ENCODE results near the gene EIF2B4.
"Not testable (repeated sequence)": the region's sequence is repeated elsewhere in the genome, so short reads cannot be mapped to it uniquely, and the experiment has no call there.

EIF2B4 gene

DNA sequence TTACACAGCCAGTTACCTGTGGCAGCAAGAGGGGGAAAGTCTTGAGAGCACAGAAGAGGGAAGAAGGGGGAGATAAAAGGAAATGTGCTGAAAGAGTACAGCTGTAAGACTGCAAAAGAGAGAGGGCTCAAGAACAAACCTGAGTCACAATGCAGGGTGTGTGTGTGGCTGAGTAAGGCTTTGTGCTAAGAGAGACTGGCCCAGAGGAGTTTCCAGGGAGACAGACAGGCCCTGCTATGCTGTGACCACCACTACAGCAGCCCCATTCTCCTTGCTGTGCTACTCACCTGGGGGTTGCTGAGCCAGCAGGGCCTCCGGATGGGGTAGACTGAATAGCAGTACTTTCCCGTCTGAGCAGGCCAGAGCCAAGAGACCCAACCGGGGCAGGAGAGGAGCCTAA, 34.8 kb downstream of the EIF2B4 start:
- no peak for DNase-seq

DNA sequence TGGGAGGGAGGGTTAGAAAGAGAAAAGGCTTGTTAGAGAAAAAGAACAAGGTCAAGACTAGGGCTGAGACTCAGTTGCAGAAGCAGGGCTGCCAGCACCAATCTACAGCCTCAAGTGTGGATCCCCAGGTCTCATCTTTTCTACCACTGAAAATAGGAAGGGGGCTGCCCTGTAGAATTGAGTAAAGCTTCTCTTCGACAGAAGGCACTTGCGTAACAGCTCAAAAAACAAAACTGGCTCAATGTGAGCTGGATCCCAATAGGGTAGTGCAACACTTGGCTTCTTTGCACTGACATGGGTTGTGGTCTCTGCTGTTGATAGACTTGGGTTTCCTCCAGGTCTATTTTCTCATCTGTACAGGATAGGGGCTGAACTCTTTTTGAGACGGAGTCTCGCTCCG, 45.4 kb downstream of the EIF2B4 start:
- DNase-seq: no peak

DNA sequence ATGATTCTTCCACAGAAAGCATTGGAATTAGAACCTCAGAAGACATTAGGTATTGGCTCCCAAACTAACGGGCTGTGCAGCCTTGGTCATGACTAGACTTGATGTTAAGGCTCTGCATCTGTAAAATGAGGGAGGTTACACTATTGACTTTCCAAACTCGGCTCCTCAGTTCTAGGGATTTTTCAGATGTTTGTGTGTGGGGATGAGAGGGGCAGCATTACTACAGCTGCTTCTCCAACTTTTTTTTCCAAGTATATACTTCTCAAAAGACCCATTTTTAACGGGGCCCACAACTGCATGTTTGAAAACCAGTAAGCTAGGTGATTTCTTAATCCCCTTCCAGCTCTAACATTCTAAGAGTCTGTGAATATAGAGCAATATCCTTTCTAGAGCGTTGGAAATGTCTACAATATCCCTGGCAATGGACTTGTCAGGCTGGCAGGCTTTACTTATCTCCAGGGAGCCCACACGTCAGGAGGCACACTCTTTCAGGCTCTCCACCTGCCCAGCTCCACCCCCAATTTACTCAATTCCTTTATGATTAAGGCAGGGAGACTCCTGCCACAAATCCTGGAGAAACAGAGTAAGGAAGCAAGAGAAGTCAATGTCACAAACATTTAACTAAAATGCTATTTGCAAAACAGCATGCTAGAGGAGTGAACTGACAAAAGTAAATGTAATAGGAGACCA, 46.4 kb downstream of the EIF2B4 start:
- no peak for DNase-seq

DNA sequence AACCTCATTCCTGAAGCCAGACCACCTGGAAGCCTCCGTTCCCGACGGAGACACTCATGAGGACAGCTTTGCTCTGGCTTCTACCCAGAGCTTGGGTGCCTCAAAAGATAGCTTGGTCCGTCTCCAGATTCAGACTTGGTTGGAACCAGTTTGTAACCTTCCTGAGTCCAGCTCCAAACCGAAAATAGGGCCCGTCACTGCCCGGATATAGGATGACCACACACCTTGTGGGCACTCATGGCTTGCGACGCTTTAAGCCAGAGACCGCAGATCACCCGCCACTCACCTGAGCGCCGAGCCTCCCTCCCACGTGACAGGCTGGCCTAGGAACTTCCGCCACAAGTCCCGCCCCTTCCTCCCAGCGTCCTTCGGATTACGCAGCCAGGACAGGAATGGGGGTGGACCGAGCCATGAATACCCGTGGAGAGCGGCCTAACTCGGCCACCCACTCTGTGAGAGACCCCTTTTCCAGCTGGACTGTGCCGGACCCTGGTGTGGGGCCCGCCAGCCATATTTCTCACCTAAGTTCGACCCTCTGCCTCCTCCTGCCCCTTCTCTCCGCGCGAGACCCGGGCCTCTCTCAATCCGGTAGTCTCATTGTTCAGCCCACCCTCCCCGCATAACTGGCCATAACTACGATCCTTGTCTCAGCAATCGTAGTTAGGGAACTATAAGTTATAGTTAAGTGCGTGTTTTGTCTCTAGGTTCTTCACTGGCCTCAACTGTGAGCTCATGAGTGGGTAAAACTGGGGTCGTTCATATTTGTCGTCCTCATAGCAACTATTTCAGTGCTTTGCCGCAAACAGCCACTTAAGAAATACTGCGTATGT, 47.2 kb downstream of the EIF2B4 start, which contains the start of gene MPV17:
Gene MPV17, minus strand, starts transcription at position 332 of the 830 bp plus-strand sequence. CDS start 580 bp downstream, outside the sequence.
- peak; percentile 87 for DNase-seq

DNA sequence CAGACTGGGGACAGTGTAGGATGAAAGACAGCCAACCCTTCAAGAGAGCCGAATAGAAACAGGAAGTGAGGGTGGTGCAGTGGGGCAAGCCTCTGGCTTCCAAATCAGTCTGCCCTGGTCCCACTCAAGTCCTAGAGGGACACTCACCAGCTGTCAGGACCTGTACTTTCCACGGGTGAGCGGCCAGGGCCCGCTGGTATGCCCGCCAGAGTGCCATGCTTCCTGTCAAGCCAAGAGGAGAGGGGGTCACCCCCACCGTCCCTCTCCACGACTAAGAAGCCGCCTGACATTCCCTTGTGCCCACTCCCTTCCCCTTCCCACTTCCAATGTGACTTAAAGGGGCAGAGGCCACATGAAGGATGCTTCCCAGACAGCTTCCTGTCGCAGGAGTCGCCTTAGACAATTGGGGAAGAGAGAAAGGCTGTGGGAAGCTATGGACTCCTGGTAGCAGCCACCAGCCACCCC, 47.8 kb downstream of the EIF2B4 start:
- DNase-seq: no peak

DNA sequence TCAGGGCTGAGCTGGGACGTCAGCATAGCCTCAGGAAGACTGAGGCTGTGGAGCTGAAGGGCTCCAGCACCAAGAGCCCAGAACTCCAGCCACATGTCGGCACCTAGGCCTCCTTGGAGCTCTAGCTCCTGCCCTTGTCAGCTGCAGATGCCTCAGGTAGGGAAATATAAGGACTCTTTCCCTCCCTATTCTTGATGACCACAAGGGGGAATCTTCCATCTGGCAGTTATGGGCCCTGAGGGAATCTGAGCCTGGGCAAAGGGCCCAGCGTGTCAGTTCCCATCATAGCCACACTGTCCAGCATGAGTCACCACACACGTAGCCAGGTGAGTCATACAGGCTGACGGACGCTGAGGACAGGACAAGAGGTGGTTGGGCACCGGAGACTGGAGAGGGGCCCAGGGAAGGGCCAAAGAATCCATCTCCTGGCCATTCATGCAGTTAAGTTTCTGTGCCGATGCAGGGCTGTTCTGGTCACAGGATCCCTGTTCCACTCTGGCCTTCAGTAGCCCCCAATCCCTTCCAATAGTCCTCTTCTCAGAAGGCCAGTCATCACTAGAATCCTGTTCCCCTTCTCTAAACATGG, 49.1 kb downstream of the EIF2B4 start:
- no peak for DNase-seq

DNA sequence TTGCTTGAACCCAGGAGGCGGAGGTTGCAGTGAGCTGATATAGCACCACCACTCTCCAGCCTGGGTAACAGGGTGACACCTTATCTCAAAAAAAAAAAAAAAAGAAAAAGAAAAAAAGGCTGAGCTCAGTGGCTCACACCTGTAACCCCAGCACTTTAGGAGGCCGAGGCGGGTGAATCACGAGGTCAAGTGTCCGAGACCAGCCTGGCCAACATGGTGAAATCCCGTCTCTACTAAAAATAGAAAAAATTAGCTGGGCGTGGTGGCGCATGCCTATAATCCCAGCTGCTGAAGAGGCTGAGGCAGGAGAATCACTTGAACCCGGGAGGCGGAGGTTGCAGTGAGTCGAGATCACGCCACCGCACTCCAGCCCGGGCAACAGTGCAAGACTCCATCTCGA, 50.3 kb downstream of the EIF2B4 start:
- DNase-seq: not testable (repeated sequence)

DNA sequence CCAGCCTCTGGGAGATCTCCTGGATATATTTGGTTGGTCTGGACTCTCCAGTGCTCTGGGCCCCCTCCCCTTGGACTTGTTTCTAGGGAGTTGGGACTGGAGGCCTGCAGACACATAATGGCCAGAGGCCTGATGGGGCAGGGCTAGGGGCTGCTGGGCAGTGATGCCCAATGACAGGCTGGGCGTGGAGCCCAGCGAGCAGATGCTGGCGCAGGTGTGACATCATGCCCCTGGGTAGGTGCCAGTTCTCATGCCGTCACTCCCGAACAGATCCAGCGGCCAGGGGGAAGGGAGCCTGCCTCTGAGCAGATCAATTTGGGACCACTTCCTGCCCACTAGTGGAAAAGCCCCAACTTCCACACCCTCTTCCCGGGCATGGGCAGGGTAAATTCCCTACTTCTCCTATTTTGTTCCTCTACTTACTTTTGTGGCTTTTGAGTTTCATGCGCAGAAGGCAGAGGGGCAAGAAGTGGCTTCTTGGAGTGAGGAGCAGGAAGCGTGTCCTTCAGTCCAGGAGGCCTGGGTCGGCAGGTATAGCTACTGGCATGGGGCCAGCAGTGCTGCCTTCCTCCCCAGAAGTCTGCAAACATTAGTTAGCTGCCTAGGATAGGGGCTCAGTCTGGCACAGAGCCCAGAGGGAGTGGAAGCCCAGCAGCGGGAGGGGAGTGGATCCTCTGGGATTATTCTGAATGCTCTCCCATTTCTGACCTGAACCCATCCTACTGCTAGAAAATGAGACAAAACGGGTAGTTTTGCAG, 53.3 kb downstream of the EIF2B4 start:
- DNase-seq: no peak

DNA sequence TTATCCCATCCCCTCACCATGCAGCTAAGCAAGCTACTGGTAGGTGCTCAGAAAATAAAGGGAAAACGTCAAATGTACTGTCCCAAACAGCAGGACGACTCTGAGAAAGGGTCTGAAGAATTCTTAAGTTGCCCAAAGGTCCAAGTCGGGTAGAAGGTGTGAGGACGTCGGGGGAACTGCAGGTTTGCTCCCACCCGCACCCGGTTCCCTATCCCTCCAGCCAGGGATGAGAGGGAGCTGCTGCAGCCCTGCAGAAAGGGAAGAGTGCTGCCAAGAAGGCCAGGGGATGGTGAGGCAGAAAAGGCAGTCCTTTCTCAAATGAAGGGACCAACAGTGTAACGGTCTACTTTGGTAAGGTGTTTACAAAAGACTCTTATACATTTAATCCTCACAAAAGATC, 55.0 kb downstream of the EIF2B4 start:
- no peak for DNase-seq

DNA sequence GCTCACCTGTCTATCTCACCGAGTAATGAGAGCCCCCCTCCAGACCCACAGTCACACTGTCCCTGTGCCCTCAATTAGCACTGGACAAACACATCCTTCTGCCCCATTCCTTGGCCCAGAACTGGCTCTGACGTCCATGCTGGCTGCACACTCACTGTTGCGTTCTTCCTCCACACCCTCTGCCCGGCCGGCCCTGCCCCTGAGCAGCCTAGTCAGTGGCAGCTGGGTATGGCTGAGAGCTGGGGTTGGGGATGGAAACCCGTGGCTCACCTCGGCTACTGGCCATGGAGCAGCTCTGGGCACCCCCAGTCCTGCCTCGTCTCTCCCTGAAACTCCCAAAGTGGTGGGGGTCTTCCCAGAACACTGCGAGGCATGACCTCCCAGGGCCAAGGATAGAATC, 55.4 kb downstream of the EIF2B4 start:
- DNase-seq: no peak

Data from stimulated activated CD4-positive, alpha-beta T cell treated with anti-CD3 and anti-CD28 coated beads, Interleukin-4, amount 100 ng/mL, for 1 hour (primary cell).